Inflammatory macrophage (primary cell): Measurements from ENCODE around the gene GH1.
"Not testable (repeated sequence)": the region's sequence is repeated elsewhere in the genome, so short reads cannot be mapped to it uniquely, and the experiment has no call there.

Experiments used
- DNase-seq, 2 donors: peaks; one replicate each; pipeline ENCODE4 v3.0.0-alpha.2; 2020 to 2022

Gene GH1

DNA sequence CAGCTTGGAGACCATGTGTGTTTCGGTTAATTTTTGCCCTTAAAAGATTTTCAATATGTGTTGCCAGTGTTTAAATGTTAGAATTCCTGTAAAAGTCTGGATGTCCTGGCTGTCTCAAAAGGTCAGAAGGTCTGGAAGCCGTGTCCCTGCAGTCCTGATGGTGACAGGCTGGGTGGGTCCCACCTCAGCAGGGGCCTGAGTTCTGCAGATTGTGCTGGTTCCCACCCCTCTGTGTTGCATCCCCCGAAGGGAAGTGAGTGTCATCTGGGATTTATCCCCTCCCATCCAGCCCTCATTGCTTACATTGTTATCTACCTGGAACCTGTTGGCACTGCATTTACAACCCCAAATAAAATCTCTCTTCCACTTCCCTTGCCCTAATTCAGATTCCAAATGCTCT is 24.6 kb downstream of the GH1 start:
- DNase-seq = not testable (repeated sequence)

DNA sequence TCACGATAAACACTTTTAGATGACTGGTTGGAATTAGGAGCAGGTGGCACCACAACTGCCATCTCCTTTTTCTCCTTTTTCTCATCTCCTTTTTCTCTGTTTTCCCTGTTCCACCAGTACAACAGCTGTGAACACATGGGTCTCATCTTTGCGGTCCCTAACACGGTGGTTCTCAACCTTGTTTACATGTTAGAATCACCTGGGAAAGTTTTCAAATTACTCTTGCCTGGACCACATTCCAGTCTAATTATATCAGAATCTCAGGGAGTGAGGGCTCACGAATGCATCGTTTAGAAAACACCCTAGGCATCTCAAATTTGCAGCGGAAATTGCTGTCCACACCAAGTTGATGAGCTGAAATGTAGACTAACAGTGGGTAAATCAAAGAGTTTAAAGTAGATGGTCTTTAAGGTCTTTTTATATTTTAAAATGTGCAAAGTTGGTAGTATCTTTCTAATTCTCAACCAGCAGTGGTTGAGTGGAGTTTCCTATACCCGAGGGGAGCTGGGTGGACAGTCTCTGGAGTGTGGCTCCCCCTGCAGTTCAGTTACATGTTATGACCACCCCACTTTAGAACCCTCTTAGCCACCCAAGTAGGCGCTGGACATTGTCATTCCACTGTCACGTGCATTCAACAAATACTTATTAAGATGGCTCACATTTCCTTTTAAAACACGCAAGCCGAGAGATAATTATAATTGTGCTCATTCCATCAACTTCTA is 26.2 kb downstream of the GH1 start:
- DNase-seq = not testable (repeated sequence)

DNA sequence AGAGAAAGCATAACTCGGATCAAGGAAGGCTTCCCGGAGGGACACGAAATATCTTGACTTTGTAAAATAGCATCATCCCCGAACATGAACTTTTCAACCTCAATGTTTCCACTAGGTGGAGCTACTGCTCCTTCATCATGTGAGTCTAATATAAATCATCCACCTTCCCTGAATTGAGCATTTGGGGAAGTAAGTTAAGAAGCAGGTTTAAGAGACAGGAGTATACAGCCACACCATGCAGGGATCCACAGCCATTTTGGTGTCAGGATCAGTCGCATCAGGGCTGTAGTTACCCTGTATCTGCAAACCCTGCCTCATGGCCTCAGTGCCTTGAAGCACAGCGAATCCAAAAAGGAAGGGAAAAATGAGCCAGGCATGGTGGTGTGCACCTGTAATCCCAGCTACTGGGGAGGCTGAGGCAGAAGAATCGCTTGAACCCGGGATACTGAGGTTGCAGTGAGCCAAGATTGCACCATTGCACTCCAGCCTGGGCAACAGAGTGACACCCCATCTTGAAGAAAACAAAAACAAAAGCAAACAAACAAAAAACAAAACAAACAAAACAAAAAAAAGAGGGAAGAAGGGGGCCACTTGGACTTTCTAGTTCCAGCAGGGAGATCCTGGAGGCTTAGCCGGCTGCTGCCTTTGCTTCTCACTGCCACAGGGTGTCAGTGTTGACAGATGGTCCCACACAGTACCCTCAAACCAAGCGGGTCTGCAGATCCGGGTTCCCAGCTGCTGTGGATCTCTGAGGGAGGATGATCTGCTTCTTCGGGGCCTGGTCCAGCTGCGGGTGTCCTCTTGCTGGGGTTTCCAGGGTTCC is 29.4 kb downstream of the GH1 start:
- DNase-seq = peak; percentile 27 to 32

DNA sequence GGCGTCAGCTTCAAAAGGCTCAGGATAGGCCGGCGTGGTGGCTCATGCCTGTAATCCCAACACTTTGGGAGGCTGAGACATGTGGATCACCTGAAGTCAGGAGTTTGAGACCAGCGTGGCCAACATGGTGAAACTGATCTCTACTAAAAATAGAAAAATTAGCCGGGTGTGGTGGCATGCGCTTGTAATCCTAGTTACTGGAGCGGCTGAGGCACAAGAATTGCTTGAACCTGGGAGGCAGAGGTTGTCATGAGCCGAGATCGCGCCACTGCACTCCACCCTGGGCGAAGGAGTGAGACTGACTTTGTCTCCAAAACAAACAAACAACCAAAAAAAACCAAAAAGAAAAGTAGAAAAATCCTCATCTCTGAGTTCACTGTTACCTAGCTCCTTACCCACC is 33.5 kb downstream of the GH1 start:
- not testable (repeated sequence) for DNase-seq

DNA sequence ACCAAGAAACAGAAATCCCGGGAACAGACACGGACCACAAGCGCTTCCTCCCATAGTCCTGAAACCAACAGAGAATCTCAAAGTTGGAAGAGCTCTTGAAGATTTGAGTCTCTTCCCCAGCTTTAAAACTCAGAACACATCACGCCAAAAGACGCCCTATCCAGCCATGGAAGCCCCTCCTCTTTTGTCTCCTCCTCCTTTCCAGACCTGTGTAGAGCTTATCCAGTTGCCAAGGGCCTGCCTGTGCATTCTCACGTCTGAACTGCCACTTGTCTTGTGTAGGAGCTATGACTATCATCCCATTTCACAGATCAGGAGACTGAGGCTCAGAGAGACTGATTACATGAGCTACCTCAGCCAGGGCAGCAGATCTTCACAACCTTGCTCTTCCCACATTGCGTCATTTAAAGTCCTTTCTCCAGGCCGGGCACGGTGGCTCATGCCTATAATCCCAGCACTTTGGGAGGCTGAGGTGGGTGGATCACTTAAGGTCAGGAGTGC is 36.0 kb downstream of the GH1 start:
- DNase-seq = not testable (repeated sequence)

DNA sequence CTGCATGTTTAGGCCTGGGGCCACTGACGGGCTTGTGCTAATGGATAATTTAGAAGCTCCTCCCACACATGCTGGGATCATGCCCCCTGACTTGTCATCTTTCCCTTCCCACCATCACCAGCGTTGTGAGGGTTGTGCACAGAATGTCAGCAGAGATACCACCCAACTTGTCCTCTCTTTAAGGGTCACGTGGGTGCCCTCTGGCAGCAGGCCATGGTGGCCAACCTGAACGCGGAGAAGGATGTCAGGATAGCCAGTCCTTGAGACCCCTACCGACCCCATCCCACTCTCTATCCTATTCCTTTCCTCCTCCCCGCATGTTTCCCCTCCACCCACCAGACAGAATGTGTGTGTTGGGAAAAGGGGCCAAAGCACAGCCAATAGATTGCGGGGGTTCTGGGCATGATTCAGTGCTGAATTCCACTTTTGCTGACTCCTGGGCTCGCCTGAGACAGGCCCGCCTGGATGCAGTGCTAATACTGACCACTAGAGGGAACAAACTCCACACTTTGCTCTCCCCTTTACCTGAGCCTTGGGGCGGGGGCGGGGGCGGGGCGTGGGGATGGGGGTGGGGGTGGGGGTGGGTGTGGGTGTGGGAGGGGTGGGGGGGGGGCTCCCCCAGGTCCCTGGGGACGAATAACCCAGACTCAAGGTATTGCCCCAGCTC is 36.6 kb downstream of the GH1 start, which contains the start of gene GH2:
TSS of gene GH2 (minus strand) at position 10 of the 667 bp plus-strand sequence. CDS start 143 bp downstream, outside the sequence.
- DNase-seq = peak; percentile 48 to 51

DNA sequence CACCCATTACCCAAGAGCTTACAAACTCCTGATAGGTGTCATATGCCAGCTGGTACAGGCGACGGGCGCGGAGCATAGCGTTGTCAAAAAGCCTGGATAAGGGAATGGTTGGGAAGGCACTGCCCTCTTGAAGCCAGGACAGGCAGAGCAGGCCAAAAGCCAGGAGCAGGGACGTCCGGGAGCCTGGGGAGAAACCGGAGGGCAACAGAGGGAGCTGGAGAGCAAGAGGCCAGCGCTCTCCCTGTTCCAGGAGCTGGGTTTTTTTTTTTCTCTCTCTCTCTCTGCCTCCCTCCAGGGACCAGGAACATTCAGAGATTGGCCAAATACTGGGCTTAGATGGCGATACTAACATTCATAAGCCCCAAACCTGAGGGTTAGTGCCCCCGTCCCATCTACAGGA is 37.3 kb downstream of the GH1 start:
- not testable (repeated sequence) for DNase-seq

DNA sequence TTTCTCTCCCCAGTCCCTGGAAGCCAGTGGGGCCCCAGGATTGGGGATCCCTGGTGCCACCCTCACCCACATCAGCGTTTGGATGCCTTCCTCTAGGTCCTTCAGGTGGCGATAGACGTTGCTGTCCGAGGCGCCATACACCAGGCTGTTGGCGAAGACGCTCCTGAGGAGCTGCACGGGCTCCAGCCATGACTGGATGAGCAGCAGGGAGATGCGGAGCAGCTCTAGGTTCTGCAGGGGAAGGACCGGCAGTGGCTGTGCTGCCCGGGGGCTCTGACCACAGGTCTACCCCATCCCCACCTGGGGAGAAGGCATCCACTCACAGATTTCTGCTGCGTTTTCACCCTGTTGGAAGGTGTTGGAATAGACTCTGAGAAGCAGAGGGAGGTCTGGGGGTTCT is 37.9 kb downstream of the GH1 start:
- no peak for DNase-seq

DNA sequence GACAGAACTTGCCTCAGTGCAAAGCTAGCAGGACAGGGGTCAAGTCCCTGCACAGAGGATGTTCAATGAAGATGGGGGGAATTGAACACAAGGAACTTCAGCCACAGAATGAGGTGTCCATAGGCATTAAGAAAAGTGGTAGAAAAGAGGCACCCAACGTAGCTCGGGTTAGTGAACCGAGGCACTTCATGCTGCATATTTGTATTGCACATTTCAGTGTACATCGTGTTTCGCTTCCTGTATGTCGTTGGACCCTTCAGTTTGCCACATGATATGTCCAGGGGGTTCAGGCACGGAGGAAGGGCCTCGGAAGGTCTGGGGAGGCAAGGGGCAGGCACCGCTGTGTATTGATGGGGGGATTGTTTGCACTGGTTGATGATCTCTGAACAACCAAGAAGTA is 40.2 kb downstream of the GH1 start:
- not testable (repeated sequence) for DNase-seq

DNA sequence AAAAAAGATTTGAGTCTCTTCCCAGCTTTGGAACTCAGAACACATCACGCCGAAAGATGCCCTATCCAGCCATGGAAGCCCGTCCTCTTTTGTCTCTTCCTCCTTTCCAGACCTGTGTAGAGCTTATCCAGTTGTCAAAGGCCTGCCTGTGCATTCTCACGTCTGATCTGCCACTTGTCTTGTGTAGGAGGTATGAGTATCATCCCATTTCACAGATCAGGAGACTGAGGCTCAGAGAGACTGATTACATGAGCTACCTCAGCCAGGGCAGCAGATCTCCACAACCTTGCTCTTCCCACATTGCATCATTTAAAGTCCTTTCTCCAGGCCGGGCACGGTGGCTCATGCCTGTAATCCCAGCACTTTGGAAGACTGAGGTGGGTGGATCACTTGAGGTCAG is 43.9 kb downstream of the GH1 start:
- DNase-seq = not testable (repeated sequence)

DNA sequence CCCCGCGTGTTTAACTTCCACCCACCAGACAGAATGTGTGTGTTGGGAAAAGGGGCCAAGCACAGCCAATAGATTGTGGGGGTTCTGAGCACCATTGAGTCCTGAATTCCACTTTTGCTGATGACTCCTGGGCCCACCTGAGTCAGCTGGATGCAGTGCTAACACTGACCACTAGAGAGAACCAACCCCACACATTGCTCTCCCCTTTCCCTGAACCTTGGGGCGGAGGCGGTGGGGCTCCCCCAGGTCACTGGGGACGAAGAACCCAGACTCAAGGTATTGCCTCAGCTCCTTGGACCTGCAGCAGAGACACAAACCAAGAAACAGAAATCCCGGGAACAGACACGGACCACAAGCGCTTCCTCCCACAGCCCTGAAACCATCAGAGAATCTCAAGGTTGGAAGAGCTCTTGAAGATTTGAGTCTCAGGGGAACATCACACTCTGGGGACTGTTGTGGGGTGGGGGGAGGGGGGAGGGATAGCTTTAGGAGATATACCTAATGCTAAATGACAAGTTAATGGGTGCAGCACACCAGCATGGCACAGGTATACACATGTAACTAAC is 44.5 kb downstream of the GH1 start:
- DNase-seq = not testable (repeated sequence)

DNA sequence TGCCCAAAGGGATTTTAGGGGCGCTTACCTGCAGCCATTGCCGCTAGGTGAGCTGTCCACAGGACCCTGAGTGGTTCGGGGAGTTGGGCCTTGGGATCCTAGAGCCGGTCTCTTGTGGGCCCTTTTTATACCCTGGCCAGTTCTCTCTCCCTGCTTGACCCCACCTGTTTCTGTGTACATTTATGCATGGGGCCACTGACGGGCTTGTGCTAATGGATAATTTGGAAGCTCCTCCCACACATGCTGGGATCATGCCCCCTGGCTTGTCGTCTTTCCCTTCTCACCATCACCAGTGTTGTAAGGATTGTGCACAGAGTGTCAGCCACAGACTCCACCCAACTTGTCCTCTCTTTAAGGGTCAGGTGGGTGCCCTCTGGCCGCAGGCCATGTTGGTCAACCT is 45.1 kb downstream of the GH1 start, which contains the start of gene CSH2:
TSS of gene CSH2 (minus strand) at position 101 of the 400 bp plus-strand sequence. CDS start at position 38, 63 bp downstream.
- not testable (repeated sequence) for DNase-seq

DNA sequence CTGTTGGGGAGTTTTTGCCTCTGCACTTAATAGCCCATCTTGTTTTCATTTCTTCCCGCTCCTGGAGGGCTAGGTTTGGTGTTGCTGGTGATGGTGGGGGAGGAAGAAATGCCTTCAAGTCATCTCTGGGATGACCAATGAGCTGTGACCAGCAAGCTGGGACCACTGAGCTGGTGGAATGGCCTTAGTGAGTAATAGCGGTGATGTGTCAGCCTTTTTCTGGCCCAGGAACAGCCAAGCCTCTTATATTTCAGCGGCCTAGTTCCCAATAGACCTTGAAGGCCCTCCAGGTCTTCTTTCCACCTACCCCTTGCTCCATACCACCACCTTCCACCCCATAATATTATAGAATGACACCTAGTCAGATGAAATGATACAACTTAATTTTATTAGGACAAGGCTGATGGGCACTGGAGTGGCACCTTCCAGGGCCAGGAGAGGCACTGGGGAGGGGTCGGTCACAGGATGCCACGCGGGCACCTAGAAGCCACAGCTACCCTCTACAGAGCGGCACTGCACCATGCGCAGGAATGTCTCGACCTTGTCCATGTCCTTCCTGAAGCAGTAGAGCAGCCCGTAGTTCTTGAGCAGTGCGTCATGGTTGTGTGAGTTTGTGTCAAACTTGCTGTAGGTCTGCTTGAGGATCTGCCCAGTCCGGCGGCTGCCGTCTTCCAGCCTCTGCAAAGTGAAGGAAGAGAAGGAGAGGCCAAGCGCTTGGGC is 46.8 kb downstream of the GH1 start:
- DNase-seq = not testable (repeated sequence)

DNA sequence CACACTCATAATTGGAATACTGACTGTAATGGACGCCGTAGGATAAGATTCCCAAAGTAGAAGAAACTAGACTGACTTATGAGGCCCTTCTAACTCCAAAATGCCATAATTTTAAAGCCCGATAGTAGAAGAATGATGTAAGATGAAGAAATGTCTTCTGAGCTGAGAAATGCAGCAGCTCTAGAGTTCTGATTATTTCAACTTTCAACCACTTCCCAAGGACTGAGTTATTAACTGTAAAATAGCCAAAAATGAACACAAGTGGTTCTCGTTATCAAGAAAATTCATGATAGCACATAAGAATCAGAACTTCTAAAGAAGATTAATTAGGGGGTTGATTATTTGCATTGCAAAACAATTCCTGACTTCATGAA is 48.4 kb downstream of the GH1 start:
- not testable (repeated sequence) for DNase-seq

DNA sequence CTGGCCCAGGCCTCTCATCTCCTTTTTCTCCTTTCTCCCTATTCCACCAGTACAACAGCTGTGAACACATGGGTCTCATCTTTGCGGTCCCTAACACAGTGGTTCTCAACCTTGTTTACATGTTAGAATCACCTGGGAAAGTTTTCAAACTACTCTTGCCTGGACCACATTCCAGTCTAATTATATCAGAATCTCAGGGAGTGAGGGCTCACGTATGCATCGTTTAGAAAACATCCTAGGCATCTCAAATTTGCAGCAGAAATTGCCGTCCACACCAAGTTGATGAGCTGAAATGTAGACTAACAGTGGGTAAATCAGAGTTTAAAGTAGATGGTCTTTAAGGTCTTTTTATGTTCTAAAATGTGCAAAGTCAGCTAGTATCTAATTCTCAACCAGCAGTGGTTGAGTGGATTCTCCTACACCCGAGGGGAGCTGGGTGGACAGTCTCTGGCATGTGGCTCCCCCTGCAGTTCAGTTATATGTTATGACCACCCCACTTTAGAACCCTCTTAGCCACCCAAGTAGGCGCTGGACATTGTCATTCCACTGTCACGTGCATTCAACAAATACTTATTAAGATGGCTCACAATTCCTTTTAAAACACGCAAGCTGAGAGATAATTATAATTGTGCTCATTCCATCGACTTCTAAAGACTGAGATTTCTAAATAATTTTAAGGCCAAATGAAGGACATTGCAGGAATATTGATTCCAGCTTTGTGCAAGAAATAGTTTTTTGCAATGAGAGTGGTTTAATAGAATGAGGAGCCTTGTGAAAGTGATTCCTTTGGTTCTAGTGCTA is 48.9 kb downstream of the GH1 start:
- not testable (repeated sequence) for DNase-seq
